ENCODE measurements around the gene KLF11. TPM values are rescaled to one million over a fixed set of nuclear protein-coding genes. Genes with fewer than 3 reads are reported as not detected.

Gene KLF11
- total RNA-seq, 6 donors from 2014 or later, result 14.3 to 38.7 (median 23.4) TPM

GRCh38 chr2:10038716-10039115, 4.6 kb upstream of the KLF11 start:
- TF ChIP-seq EP300 (IDR thresholded peaks at IDR 0.05), result no peak
- TF ChIP-seq POLR2A (IDR thresholded peaks at IDR 0.05), result no peak
- TF ChIP-seq CTCF (IDR thresholded peaks at IDR 0.05), result no peak
- no peak for TF ChIP-seq POLR2AphosphoS5 (IDR thresholded peaks at IDR 0.05)
- H3K4me1 ChIP-seq, result peaks cover 63 to 83% (median 70%) of the 10 kb centered on the region in 4 donors

DNA sequence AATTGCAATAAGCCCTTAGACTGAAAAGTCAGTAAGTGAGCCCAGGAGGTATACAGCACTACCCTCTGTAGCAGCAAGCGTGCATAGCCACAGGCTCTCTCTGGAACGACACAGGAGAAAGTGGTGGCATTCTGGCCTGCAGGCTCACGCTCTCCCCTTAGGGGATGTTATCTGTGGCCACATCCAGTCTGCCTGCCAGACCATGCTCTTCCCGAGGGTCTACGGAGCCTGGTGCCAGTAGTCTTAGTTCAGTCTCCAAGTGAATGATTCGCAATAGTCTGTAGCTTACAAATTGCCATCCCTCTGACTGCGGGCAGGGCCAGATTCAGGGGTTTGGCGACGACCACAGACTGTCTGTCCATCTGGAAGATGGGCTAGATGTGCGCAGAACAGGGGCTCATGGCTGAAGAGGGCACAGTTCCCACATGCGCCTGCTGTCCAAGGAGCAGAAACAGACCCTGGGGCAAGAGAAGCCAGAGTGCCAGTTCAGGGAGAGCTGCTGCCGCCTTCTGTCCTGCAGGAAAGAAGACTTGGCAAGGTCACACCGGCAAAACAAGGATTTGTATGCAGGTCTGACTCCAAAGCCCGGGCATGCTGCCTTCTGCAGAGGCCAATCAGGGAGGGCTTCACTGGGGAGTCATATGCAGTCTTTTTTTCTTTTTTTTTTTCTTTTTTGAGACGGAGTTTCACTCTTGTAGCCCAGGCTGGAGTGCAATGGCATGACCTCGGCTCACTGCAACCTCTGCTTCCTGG, 3.5 kb upstream of the KLF11 start:
- no peaks in the 10 kb centered on the region for H3K36me3 ChIP-seq
- H3K4me3 ChIP-seq, result no peak overlapping the region
- DNase-seq (no peak), ATAC-seq (ENCODE audit: low FRiP score in 2 of 2) (no peak)
- TF ChIP-seq POLR2AphosphoS5 (IDR thresholded peaks at IDR 0.05) (no peak), CTCF (IDR thresholded peaks at IDR 0.05) (no peak), EP300 (IDR thresholded peaks at IDR 0.05) (no peak), POLR2A (IDR thresholded peaks at IDR 0.05) (no peak)
- H3K9me3 ChIP-seq, result no peaks in the 10 kb centered on the region
- H3K27me3 ChIP-seq, result no peaks in the 10 kb centered on the region
- WGBS, 2 donors, result 57 to 81% methylated on average over 5 to 16 of the region's 16 CpGs
- peak overlapping the region in 2 of 4 donors; percentile 38 to 92 for H3K27ac ChIP-seq
- H3K4me1 ChIP-seq, result peaks cover 60 to 86% (median 68%) of the 10 kb centered on the region in 4 donors

More at GRCh38 chr2:10038716-10039115, 4.6 kb upstream of the KLF11 start:
- Histone ChIP-seq H3K27me3 (no peaks in the 10 kb centered on the region), H3K4me3 (no peak overlapping the region), H3K27ac (peak overlapping the region; percentile 70 to 92 (median 84)), H3K36me3 (no peaks in the 10 kb centered on the region), H3K9me3 (no peaks in the 10 kb centered on the region)
- DNase-seq, result no peak
- ATAC-seq (ENCODE audit: low FRiP score in 2 of 2), result no peak

- DNase-seq (peak in 1 of 2 donors; percentile 68), ATAC-seq (ENCODE audit: low FRiP score in 2 of 2) (no peak)
- H3K4me1 ChIP-seq, result peaks cover 56 to 86% (median 59%) of the 10 kb centered on the region in 4 donors
- peak overlapping the region in 1 of 4 donors; percentile 50 for H3K4me3 ChIP-seq
- no peak for TF ChIP-seq POLR2A (IDR thresholded peaks at IDR 0.05)
- no peak for TF ChIP-seq POLR2AphosphoS5 (IDR thresholded peaks at IDR 0.05)
- TF ChIP-seq CTCF (IDR thresholded peaks at IDR 0.05), result no peak
- TF ChIP-seq EP300 (IDR thresholded peaks at IDR 0.05), result no peak
- H3K9me3 ChIP-seq, result no peaks in the 10 kb centered on the region
- H3K36me3 ChIP-seq, result peaks cover 0 to 8% (median 0%) of the 10 kb centered on the region in 4 donors
- no peaks in the 10 kb centered on the region for H3K27me3 ChIP-seq
- H3K27ac ChIP-seq, result peak overlapping the region; percentile 91 to 96 (median 93)
- 87 to 89% methylated on average over 14 of the region's 14 CpGs for WGBS, 2 donors
Measured at GRCh38 chr2:10041711-10042110, 1.6 kb upstream of the KLF11 start.

GRCh38 chr2:10042301-10043161, 819 bp upstream of the KLF11 start:
- Histone ChIP-seq H3K27me3 (no peaks in the 10 kb centered on the region), H3K4me1 (peaks cover 48 to 86% (median 57%) of the 10 kb centered on the region in 4 donors), H3K4me3 (peak overlapping the region; percentile 34 to 72 (median 60)), H3K36me3 (peaks cover under 1 to 17% (median 5%) of the 10 kb centered on the region in 4 donors), H3K27ac (peak overlapping the region; percentile 91 to 96 (median 93)), H3K9me3 (no peaks in the 10 kb centered on the region)
- peak; percentile 13 to 36 (median 24) for TF ChIP-seq CTCF (IDR thresholded peaks at IDR 0.05)
- peak; percentile 8 to 75 (median 48) for TF ChIP-seq POLR2A (IDR thresholded peaks at IDR 0.05)
- peak in 2 of 4 donors; percentile 43 to 44 for TF ChIP-seq EP300 (IDR thresholded peaks at IDR 0.05)
- peak; percentile 66 to 78 for TF ChIP-seq POLR2AphosphoS5 (IDR thresholded peaks at IDR 0.05)
- WGBS, 2 donors, result 15 to 22% methylated on average over 26 to 54 of the region's 54 CpGs
- DNase-seq, result peak; percentile 88 to 89
- ATAC-seq (ENCODE audit: low FRiP score in 2 of 2), result peak; percentile 70

All from upper lobe of left lung (tissue), 6 donors.